GM12875 (cell line): Measurements from ENCODE around the gene EPHB6.

Source experiments
- H3K4me3 ChIP-seq: one replicate; pipeline ENCODE4 v1.5.1; 2011; ENCODE audit warnings: low read depth, low read length, control low read depth
- CTCF ChIP-seq: IDR thresholded peaks from 2 replicates; pipeline ENCODE4 v1.5.1; 2011; ENCODE audit warnings: low read depth, mild to moderate bottlenecking, control low read depth, inconsistent platforms, low read length, moderate library complexity, borderline replicate concordance; ENCODE audit not compliant: insufficient read depth

The EPHB6 gene

GRCh38 chr7:142874837-142875236, 20.0 kb downstream of the EPHB6 start:
- TF ChIP-seq CTCF, result no peak
- H3K4me3 ChIP-seq, result no peak overlapping the region

GRCh38 chr7:142875456-142875855, 20.6 kb downstream of the EPHB6 start:
- H3K4me3 ChIP-seq, result no peak overlapping the region
- no peak for TF ChIP-seq CTCF

GRCh38 chr7:142876236-142876960, 21.5 kb downstream of the EPHB6 start:
- TF ChIP-seq CTCF, result no peak
- no peak overlapping the region for H3K4me3 ChIP-seq

- H3K4me3 ChIP-seq, result no peak overlapping the region
- TF ChIP-seq CTCF, result no peak
Observed at GRCh38 chr7:142876991-142877910, 22.4 kb downstream of the EPHB6 start.

GRCh38 chr7:142878315-142878714, 23.4 kb downstream of the EPHB6 start:
- no peak for TF ChIP-seq CTCF
- no peak overlapping the region for H3K4me3 ChIP-seq

GRCh38 chr7:142879060-142879459, 24.2 kb downstream of the EPHB6 start:
- TF ChIP-seq CTCF, result no peak
- no peak overlapping the region for H3K4me3 ChIP-seq
